Stimulated activated CD4-positive, alpha-beta T cell treated with anti-CD3 and anti-CD28 coated beads, Interleukin-1b, Interleukin-23, amount 100 ng/mL, for 48 hours (primary cell): Measurements from ENCODE around the gene MCRS1.
"Not testable (repeated sequence)": the region's sequence is repeated elsewhere in the genome, so short reads cannot be mapped to it uniquely, and the experiment has no call there.

Source experiments
- DNase-seq: peaks from one replicate; pipeline ENCODE4 v3.0.0-alpha.2; 2020

Gene MCRS1, protein sequence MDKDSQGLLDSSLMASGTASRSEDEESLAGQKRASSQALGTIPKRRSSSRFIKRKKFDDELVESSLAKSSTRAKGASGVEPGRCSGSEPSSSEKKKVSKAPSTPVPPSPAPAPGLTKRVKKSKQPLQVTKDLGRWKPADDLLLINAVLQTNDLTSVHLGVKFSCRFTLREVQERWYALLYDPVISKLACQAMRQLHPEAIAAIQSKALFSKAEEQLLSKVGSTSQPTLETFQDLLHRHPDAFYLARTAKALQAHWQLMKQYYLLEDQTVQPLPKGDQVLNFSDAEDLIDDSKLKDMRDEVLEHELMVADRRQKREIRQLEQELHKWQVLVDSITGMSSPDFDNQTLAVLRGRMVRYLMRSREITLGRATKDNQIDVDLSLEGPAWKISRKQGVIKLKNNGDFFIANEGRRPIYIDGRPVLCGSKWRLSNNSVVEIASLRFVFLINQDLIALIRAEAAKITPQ

DNA sequence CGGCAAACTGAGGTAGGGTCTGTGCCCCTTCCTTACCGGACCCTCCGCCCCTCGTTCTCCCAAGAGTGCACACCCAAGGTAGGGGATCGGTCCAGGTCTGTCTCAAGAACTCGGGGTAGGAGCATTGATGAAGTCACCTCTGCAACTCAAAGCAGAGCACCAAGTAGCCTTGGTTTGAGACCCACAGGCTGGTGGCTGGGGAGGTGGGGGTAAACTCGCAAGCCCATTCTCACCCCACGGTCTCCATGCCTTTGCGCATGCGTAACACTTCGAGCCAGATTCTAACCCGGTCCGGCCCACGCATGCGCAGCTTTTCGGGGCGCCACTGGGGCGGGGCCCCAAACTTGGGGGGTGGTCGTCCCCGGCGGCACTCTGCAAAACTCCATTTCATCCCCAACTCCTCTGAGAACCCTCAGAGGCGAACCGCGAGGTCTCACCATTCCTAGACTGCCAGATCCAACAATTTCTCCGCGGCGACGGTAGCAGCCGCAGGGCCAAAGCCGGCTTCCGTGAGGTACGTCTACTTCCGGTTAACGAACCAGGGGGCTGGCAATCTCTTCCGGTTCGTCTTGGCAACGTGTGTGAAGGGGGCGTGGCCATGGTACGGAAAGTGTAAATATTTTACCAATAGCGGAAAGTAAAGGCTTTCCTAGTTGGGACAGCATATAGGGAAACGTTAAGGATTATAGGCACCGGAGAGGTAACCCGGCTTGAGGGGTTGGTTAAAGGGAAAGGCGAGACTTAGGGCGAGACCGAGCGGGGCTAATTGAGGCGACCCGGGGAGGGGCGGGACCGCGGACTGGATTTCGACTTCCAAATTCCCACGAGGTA lies at the start of gene MCRS1:
MCRS1 (minus strand) TSS at position 532 of the 831 bp plus-strand sequence. CDS start 1,411 bp downstream, outside the sequence.
- DNase-seq = peak; percentile 88

DNA sequence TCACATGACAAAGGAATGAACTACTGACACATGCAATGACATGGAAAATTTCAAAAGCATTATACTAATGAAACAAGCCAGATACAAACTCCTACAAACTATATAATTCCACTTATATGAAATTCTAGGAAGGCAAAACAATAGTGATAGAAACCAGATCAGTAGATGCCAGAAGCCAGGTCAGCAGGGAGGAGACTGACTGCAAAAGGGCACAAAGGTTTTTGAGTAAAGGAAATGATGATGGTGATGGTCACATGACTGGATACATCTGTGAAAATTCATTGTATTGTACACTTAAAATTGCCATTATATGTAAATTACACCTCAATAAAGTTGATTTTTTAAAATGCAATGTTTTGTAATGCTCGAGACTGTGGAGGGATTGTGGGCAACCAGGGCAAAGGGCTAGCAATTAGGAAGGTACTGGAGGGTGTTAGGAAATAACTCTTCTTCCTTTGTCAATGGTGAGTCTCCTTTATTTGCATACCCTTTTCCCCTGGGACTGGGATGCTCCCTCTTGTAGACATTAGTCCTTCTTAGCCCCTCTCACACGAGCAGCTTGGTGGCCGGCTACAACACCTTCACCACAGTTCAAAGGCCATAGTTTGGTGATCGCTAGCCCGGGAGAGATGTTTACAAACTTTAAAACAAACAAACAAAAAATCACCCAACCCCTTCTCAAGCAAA lies 48.7 kb upstream of the MCRS1 start:
- no peak for DNase-seq

DNA sequence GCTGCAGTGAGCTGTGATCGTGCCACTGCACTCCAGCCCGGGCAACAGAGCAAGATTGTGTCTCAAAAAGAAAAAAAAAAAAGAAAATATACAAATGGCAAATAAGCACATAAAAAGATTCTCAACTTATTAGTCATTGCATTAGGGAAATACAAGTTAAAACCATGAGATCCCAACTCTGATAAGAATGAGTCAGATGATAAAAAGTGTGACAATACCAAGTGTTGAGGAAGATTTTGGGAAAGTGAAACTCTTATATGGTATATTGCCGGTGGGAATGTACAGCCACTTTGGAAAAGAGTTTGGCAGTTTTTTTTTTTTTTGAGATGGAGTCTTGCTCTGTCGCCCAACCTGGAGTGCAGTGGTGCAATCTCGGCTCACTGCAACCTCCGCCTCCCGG lies 47.8 kb upstream of the MCRS1 start:
- no peak for DNase-seq

DNA sequence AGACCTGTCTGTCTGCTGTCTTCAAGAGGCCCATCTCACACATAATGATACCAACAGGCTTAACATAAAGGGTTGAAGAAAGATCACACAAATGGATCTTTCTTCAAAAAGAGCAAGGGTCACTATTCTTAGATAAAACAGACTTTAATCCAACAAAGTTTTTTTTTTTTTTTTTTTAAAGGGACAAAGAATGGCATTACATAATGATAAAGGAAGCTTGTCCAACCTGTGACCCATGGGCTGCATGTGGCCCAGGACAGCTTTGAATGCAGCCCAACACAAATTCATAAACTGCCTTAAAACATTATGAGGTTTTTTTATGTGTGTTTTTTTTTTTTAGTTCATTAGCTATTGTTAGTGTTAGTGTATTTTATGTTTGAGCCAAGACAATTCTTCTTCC lies 44.3 kb upstream of the MCRS1 start:
- no peak for DNase-seq

DNA sequence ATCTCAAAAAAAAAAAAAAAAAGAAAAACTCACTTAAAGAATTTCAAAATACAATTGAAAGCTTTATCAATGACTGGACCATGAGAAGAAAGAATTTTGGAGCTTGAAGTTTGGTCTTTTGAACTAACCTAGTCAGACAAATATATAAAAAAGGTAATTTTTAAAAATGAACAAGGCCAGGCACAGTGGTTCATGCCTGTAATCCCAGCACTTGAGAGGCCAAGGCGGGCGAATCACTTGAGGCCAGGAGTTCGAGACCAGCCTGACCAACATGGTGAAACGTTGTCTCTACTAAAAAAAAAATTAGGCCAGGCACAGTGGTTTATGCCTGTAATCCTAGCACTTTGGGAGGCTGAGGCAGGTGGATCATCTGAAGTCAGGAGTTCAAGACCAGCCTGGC lies 42.8 kb upstream of the MCRS1 start:
- not testable (repeated sequence) for DNase-seq

DNA sequence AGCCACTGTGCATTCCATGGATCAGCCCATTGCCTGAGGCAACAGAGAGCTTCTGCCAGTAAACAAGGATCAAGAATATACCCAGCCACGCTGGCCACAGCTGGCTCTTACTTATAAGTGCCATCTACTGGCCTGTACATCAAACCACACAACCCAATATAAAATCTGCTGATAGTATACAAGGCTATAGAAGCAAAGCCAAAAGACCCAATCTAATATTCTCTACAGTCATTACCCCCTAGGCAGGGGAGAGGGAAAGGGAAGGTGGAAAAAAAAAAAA lies 41.9 kb upstream of the MCRS1 start:
- no peak for DNase-seq

DNA sequence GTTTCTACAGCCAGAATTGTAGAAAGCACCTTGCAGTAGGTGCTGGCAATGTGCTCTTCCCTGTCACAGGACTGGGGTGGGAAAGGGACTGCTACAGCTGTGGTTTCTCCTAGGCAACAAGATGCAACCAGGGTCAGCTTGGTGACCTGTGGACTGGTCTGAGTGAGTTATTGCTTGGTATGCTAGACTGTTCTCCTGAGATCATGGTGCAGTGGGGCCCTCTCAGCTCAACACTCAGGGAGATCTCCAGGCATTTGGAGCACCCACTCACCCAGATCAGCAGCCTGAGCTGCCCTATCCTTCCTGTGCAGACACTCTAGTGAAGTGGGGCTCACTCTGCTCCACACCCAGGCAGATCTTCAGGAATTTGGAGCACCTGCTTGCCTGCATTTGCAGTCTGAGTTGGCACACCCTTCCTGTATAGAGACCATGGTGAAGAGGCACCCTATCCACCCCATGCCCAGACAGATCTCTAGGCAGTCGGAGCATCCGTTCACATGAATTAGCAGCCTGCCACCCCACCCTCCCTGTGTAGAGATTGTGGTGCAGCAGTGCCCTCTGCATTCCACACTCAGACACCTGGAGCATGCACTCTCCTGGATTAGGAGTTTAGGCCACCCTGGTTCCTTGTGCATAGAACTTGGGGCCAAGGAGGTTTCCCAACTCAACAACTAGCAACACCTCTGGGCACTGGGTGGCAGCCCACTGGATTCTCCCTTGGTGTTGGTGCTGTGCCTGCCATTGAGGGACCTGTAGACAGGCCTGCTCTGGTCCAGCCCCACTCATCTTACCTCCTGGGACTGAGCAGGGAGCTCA lies 41.3 kb upstream of the MCRS1 start:
- no peak for DNase-seq

DNA sequence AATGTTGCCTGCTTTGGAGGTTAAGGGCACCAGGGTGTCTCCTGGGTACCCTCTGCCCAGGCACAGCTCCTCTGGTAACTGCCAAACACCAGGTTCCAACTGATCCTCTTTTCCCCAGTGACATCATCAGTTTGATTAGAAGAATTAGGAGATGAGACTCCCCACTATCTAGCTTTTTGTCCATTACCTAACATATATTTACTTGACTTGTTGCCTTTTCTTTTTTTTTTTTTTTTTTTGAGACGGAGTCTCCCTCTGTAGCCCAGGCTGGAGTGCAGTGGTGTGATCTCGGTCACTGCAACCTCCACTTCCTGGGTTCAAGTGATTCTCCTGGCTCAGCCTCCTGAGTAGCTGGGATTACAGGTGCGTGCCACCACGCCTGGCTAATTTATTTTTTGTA lies 37.6 kb upstream of the MCRS1 start, which contains the start of gene FAM186B:
FAM186B (minus strand) TSS at position 101 of the 400 bp plus-strand sequence. CDS start 162 bp downstream, outside the sequence.
- not testable (repeated sequence) for DNase-seq

DNA sequence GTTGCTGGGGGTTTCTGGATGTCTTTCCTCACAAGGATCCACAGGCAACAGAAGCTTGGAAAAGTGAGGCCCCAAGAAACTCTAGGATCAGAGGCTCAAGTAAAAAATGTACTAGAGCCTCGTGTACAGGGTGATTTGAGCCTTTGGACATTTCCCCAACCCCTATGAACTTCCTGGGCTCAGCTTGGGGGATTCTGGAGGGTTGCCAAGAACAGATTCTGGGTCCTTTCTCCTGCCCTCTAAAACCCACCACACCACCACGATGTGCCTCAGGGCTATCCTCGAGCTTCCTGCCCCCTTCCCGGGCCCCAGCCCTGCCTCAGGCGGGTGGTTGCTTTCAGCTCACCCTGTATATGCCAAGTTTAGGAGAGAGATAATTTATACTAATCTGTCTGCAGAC lies 36.9 kb upstream of the MCRS1 start:
- no peak for DNase-seq

DNA sequence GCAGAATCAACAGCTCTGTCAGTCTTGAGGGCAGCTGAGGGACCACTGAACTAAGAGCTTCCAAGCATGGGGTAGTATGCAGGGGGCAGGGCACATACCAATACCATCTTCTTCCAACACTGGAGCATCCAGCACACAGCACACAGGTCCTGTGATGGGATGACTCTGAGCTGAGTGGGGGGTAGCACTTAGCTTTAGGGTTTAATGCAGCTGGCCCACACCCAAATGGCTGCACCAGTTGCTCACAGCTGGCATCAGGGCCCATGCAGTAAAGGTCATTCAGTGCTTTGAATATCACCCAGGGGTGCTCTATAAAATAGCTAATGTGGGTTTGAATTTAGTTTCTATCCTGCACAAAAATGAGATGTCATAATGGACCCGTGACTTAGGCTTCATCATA lies 35.8 kb upstream of the MCRS1 start:
- DNase-seq = no peak

DNA sequence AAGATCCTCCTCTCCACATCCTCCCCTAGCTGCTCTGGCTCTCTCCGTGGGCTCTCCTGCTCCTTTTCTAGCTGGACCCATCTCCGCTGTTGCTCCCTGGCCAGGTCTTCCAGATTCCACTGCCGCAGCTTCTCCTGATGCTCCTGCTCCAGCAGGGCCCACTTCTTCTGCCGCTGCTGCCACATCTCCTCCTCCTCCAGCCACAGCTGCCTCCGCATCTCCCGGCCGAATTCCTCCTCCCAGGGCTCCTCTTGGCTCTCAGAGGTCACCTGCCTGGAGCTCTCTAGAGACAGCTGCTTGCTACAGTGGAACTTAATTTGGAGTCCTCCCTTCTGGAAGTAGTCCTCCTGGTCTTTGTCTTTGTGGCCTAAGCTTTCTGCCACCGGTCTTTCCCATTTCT lies 32.0 kb upstream of the MCRS1 start:
- DNase-seq = no peak

DNA sequence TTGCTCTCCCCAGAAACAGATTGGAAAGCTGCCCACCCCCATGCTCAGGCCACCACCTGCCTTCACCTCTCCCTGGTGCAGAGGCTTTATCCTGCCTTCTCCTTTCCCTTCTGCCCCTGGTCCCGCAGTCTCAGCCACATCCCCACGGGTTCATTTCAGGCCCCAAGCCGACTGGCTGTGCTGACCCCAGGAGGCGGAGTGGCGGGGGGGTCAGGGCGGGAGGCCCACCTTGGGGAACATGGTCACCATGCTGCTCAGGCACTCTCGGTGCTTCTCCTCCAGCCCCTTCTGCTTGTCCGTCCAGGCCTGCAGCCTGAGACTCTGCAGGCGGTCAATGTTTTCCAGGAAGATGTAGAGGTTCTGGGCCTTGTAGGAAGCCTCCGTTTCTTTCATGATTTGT lies 30.6 kb upstream of the MCRS1 start:
- no peak for DNase-seq

DNA sequence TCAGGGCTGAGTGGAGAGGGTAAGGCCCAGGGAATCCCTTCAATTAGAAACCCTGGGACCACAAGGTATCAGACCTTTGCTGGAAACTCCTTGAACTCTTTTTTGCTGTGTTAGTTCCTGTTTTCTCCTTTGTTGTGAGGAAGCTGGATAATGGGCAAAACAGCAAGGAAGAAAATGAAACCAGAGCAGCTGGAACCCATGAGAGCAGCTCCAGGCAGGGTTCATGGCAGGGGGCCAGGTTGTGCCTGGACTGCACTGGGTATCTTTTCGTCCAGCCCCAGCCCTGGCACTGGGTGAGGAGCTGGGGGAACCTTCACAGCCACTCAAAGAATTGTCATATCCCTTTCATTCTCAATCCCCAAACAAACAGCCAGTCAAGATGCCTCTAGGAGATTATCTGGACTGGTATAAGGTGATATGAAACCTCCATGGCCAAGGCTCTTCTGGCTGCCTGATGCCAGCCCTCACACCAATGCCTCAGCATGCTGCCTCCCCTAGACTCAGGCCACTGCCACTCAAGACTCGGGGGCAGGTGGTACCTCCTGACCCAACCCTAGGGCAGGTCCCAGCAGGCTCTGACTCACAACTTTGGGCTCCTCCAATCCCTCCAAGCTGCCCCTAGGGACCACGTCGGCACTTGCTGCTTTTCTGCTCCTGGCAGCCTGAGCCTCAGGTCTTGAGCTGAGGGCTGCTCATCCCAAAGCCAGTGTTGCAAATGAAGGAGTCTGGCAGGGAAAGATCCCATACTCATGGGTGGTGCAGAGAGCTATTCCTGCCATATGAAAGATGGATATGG lies 21.0 kb upstream of the MCRS1 start:
- no peak for DNase-seq

DNA sequence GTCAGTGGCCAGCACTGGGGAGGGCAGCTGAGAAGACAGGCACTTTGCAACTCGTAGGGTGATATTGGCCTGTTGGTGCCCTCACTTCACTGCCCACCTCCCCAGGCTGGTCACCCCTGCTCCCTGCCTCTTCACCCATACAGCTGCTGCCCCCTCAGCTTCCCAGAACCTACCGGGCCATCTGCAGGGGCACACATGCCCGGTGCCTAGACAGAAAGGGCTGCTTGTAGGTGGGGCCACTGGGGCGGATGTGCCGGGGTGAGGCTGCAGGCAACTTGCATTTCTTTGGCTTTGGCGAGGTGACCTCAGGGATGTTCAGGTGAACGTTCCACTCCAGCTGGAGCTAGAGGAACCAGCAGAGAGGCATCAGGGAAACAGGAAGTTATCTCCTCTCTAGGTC lies 20.3 kb upstream of the MCRS1 start:
- no peak for DNase-seq

DNA sequence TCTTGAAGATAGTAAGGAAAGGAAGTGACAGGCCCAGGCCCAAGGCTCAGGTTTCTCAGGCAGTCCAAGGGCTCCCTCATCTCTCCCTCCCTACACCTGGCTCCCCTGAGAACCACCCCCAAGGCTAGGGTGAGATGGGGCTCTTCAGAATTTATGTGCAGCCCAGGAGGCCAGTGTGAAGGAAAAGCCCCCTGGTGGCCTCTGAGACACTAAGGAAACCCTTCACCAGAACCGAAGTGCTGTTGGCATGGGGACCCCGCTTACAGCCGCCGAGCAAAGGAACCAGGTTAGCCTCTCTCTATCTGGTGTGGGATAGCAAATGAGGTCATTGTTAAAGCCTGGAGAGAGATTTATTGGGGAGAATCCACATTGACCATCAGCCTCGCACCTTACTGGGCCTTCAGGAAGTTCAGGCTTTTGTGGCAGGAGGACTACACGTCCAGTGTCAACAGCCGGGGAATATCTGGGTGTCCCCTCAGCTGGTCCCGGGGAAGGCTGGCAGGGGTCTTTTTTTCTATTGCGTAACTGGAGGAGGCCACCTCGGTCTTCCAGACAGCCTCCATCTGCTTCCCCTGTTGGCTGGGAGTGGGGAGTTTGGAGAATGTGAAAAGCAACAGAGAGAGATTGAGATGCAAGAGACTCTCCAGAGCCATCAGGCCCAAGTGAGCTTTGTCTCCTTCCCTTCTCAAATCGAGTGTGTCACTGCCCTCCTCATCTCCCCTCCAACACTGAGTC lies 19.4 kb upstream of the MCRS1 start:
- no peak for DNase-seq

DNA sequence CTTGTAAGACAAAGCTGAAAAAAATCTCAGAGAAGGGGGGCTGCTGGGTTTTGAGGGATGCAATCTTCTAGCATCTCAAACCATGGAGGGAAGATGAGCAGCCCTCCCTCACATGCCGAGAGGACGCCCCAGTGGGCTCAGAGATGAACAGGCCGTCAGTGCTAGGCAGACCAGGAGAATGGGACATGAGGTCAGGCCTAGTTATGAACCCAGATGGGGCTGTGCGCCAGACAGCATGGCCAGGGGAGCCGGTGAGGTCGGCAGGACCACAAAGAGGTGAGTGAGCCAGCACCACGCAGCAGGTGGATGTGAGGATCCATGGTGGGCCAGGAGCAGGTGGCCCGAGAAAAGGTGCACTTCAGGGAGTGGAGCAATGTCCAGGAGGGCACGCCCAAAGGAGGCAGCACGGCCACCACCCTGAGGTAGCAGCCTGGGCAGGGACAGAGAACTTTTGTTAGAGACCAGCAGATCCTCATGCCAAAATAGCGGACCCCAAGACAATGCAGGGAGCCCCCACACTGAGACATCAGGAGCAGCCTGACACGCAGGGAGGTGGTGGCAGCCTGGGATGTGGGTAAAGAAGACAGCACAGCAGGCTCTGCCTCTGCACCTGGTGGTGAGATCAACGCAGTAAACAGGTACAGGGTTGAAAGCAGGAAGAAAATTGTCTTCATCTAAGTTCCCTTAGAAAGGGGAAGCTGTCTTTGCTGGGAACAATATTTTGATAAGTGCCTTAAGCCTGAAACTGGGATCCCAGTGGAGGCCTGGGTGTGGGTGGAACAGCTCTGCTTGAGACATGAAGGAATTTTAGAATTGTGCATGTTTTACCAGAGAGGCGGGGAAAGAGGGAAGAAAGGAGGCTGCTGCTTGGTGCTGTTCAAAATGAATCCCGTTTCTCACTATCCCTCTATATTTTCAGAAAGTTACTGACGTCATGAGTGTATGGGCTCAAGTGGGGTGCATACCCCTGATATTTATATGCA lies 17.8 kb upstream of the MCRS1 start:
- DNase-seq = no peak

DNA sequence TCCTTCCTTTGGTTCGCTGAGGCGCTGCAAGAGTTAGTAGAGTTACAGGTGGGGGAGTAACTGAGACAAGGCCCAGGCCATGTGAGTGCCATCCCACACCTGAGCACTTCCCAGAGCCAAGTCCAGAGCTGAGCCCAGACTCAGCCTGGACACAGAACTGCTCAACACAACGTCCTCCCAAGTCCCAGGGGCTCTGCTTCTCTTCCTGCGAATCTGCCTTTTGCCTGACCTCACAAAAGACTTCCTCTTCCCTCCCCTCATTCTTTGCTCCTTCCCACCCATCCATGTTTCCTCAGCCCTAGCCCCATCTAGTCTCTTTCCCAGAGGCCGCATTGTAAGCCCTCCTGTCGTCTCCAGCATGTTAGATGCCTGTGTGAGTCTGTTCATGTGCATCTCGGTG lies 16.6 kb upstream of the MCRS1 start:
- DNase-seq = no peak

DNA sequence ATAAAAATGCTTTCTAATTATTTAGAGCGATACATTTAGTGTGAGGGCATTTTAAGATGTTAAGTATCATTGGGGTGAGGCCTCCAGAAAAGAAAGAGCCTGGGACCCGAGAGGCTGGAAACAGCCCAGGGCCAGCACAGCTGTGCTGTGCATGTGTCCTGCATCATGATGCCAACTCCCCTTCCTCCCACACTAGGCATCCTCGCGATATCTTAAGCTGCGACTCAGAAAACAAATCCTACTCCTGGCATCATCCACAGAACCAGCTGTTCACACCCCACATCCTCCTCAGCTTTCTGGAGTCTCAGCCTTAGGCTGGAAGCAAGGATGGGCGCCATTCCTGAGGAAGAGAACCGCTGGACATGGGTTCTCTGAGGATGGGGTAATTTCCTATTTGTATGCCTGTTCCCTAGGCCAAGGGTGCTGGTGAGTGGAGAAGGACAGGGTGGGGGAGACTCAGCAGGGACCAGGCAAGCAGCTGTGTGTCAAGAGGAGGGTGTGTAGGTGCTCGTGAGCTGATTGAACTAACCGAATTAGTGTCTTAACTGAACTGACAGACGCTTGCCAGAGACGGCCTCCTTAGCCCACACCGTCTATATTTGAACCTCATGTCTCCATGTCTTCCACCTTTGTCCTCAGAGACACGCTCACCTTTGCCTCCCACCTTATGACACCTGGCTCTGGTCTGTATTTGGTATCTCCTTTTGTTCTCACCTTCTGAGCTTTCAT lies 15.6 kb upstream of the MCRS1 start:
- DNase-seq = no peak

DNA sequence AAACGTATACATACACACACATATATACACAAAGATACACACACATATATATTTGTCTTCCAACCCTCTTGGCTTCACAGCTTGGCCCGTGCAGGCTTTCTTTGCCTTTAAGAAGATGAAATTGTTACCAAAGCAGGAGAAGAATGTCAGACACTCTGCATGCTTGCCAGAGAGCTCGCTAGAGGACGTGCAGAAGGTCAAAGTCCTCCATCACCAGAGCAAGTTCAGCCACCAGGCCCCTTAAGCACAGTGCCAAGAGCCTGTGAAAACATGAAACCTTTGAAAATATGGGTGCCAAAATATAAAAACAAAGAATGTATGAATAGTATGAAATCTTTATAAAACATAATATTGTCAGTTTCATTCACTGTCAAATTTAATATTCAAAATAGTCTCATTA lies 14.9 kb upstream of the MCRS1 start:
- no peak for DNase-seq
